HL-60 (cell line): ENCODE results near the gene RPS19BP1.

ENCODE experiments used
- REST ChIP-seq: IDR thresholded peaks from 2 replicates; pipeline ENCODE4 v1.6.1; 2012; ENCODE audit warnings: low read depth; ENCODE audit not compliant: insufficient replicate concordance
- TF ChIP-seq, protein P1 (sequence below): IDR thresholded peaks from one replicate; pipeline ENCODE4 v1.5.1; 2011; ENCODE audit warnings: low read length, control low read depth, inconsistent platforms; ENCODE audit not compliant: insufficient read depth

DNA sequence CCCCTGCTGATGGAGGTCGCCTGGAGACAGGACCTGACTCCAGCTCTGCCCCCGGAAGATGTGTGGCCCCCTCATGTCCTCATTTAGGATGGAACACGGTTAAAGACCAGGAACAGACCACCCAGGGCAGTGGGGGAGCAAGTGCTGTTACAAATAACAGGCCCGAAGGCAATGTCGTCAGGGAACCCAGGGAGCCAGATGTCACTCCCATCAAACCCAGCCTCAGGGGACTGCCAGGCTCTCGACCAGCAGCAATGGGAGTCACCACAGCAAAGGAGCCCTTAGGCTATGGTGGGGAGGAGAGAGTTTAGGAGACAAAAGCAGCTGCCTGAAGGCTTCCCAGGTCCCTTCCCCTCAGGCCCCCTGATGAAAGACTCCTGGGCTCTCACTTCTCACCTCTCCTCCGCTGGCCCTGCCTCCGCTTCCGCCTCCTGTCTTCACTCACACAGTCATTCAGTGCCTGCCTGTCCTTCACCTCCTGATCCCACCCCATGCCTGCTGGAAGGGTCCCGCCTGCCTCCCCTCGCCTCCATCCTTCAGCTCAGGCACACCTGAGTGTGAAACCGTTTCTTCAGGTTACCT is 4.4 kb downstream of the RPS19BP1 start:
- TF ChIP-seq, protein P1, sequence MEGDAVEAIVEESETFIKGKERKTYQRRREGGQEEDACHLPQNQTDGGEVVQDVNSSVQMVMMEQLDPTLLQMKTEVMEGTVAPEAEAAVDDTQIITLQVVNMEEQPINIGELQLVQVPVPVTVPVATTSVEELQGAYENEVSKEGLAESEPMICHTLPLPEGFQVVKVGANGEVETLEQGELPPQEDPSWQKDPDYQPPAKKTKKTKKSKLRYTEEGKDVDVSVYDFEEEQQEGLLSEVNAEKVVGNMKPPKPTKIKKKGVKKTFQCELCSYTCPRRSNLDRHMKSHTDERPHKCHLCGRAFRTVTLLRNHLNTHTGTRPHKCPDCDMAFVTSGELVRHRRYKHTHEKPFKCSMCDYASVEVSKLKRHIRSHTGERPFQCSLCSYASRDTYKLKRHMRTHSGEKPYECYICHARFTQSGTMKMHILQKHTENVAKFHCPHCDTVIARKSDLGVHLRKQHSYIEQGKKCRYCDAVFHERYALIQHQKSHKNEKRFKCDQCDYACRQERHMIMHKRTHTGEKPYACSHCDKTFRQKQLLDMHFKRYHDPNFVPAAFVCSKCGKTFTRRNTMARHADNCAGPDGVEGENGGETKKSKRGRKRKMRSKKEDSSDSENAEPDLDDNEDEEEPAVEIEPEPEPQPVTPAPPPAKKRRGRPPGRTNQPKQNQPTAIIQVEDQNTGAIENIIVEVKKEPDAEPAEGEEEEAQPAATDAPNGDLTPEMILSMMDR = no peak
- TF ChIP-seq REST = no peak
